ENCODE measurements around the gene CLEC10A.
"Not testable (repeated sequence)": the region's sequence is repeated elsewhere in the genome, so short reads cannot be mapped to it uniquely, and the experiment has no call there.

CLEC10A gene

GRCh38 chr17:7102421-7102820 lies 22.4 kb upstream of the CLEC10A start:
- Histone ChIP-seq H3K27ac (no peak overlapping the region), H2AFZ (ENCODE audit: low read depth) (no peak overlapping the region), H3K4me1 (ENCODE audit: low read depth, poor library complexity, severe bottlenecking) (no peaks in the 10 kb centered on the region), H3K4me2 (no peak overlapping the region), H3K79me2 (ENCODE audit: insufficient read depth, low read depth) (no peaks in the 10 kb centered on the region), H3K27me3 (ENCODE audit: insufficient read depth, low read depth) (no peaks in the 10 kb centered on the region), H4K20me1 (ENCODE audit: insufficient read depth) (no peaks in the 10 kb centered on the region), H3K36me3 (ENCODE audit: insufficient read depth) (no peaks in the 10 kb centered on the region), H3K9ac (no peak overlapping the region), H3K4me3 (IDR thresholded peaks at IDR 0.05; ENCODE audit: insufficient read depth, low read depth, low read length) (no peak overlapping the region)
- no peak for TF ChIP-seq CTCF (conservative IDR thresholded peaks at IDR 0.05; ENCODE audit: low read depth, low read length)

DNA sequence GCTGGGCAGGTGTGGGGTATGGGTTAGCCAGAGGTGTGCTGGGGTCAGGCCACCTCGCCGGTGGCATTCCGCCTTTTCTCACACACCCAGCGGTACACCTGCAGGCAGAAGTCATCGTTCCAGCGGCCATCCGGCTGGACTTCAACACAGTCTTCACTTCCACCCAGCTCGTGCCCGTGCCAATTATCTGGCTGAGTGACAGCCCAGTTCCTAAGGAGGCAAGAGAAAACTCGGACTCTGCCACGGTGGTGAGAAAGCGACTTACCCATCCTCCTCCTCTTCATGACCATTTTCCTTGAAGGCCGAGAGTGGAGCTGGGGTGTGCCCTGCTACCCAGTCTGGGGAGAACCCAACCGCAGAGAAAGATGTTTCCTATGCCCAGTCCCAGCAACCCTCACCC lies 21.5 kb upstream of the CLEC10A start:
- Histone ChIP-seq H3K27me3 (ENCODE audit: insufficient read depth, low read depth) (no peaks in the 10 kb centered on the region), H2AFZ (ENCODE audit: low read depth) (no peak overlapping the region), H3K4me2 (no peak overlapping the region), H3K4me3 (IDR thresholded peaks at IDR 0.05; ENCODE audit: insufficient read depth, low read depth, low read length) (no peak overlapping the region), H3K27ac (no peak overlapping the region), H3K79me2 (ENCODE audit: insufficient read depth, low read depth) (no peaks in the 10 kb centered on the region), H3K4me1 (ENCODE audit: low read depth, poor library complexity, severe bottlenecking) (no peaks in the 10 kb centered on the region), H3K9ac (no peak overlapping the region), H4K20me1 (ENCODE audit: insufficient read depth) (no peaks in the 10 kb centered on the region), H3K36me3 (ENCODE audit: insufficient read depth) (no peaks in the 10 kb centered on the region)
- TF ChIP-seq CTCF (conservative IDR thresholded peaks at IDR 0.05; ENCODE audit: low read depth, low read length), result no peak

GRCh38 chr17:7100641-7101379 lies 20.8 kb upstream of the CLEC10A start:
- not testable (repeated sequence) for H3K27ac ChIP-seq; H3K9ac ChIP-seq; H3K27me3 ChIP-seq (ENCODE audit: insufficient read depth, low read depth); H3K4me1 ChIP-seq (ENCODE audit: low read depth, poor library complexity, severe bottlenecking); H3K4me2 ChIP-seq; H3K79me2 ChIP-seq (ENCODE audit: insufficient read depth, low read depth); H3K4me3 ChIP-seq (IDR thresholded peaks at IDR 0.05; ENCODE audit: insufficient read depth, low read depth, low read length); H2AFZ ChIP-seq (ENCODE audit: low read depth); H4K20me1 ChIP-seq (ENCODE audit: insufficient read depth); H3K36me3 ChIP-seq (ENCODE audit: insufficient read depth)

GRCh38 chr17:7098802-7099459 lies 18.9 kb upstream of the CLEC10A start:
- Histone ChIP-seq H2AFZ (ENCODE audit: low read depth) (no peak overlapping the region), H3K27me3 (ENCODE audit: insufficient read depth, low read depth) (no peaks in the 10 kb centered on the region), H3K4me1 (ENCODE audit: low read depth, poor library complexity, severe bottlenecking) (no peaks in the 10 kb centered on the region)

More at GRCh38 chr17:7098802-7099459, 18.9 kb upstream of the CLEC10A start:
- Histone ChIP-seq H3K4me3 (IDR thresholded peaks at IDR 0.05; ENCODE audit: insufficient read depth, low read depth, low read length) (no peak overlapping the region), H4K20me1 (ENCODE audit: insufficient read depth) (no peaks in the 10 kb centered on the region), H3K4me2 (no peak overlapping the region), H3K9ac (no peak overlapping the region), H3K36me3 (ENCODE audit: insufficient read depth) (no peaks in the 10 kb centered on the region), H3K27ac (no peak overlapping the region), H3K79me2 (ENCODE audit: insufficient read depth, low read depth) (no peaks in the 10 kb centered on the region)
- TF ChIP-seq CTCF (conservative IDR thresholded peaks at IDR 0.05; ENCODE audit: low read depth, low read length), result no peak

Measured in KMS-11 (cell line).